DMS53 (cell line): ENCODE measurements around the gene PTCSC3.
A peak's percentile ranks its signal among the peaks of the same experiment; 100 is the strongest.

ENCODE experiments used
- DNase-seq: peaks from one replicate; lab custom pipeline; 2025; lab: John Stamatoyannopoulos, UW

Gene PTCSC3

GRCh38 chr14:36176524-36176923, at the start of gene PTCSC3:
TSS of gene PTCSC3 (minus strand) at chr14:36176722.
- DNase-seq = no peak

GRCh38 chr14:36226164-36226563, 49.6 kb upstream of the PTCSC3 start:
- DNase-seq = no peak

GRCh38 chr14:36224176-36224575, 47.7 kb upstream of the PTCSC3 start:
- DNase-seq = no peak

GRCh38 chr14:36223558-36223957, 47.0 kb upstream of the PTCSC3 start:
- no peak for DNase-seq

DNA sequence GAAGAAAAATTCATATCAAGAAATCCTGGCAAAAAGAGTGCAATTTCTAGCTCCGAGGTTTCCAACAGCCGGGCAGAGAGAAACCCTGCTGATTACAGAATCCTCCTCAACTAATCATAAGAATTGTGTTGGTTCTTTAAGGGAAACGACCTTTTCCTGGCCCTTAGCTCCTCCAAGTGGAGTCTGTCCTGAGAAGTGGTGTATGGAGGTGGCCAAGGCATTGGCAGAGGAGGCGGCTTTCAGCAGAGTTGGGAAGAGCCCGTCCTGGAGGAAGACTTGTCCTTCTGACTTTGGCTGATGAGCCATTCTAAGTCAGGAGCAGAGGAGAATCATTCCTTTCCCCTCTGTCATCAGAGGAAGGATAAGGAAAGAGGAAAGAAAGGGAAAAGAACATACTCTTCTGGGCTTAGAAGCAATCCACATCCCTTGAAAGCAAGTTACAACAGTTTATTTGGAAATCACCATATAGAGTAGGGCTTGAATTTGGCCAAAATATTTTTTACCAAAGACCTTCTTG, 46.5 kb upstream of the PTCSC3 start:
- DNase-seq = no peak

DNA sequence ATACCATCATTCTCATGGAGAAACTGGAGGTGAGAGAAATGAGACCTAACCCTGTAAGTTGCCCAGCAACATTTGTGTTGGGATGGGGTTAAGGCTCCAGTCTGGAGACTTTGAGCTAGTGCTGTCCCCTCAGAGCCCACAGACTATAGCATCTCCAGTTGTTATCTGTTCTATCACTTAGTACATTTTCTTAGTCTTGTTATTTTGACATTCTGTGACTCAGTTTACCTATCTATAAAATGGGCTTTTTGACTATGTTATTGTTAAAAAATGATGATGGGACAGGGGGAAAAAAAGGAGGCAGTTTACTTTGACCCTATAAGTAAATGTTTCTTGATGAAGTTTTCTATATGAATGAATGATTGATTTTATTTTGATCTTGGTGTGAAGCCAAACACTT, 45.8 kb upstream of the PTCSC3 start:
- DNase-seq = no peak

DNA sequence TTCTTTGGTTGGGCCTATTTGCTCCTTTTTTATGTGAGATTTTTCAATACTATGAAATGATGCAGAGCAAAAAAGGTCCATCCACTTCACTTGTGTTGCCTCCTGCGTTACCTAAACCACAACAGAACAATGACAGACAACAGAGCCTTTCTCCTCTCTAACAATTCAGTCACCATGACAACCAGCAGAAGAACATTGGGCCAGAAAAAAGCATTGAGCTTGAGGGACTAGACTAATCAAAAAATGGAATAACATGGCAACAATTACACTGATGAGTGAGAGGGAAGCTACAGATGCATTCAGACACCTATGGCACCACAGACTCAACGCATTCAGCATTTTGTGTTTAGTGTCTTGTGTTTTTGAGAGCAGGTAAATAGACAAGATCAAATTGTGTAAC, 44.6 kb upstream of the PTCSC3 start:
- peak; percentile 93 for DNase-seq

DNA sequence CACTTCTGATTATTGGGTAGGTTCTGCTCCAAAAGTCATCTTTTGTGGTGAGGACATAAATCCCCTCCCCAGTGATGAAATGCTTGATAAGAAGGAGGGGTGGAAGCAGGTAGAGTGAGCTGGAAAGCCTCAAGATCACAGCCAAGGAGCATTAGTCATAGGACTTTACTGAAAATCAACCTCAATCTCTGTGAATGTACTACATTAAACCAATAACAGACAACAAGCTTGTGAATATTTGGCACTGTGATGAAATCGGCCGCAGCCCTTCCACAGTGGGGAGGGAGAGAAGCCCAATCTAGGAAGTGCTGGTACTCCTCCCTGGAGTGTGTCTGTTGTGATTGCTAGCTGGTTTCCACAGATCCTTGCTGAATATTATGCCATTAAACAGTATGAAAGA, 41.2 kb upstream of the PTCSC3 start:
- peak; percentile 57 for DNase-seq

GRCh38 chr14:36217027-36217426, 40.5 kb upstream of the PTCSC3 start:
- peak; percentile 53 for DNase-seq

GRCh38 chr14:36215217-36215598, 38.7 kb upstream of the PTCSC3 start:
- DNase-seq = no peak

- DNase-seq = peak; percentile 59
Measured at GRCh38 chr14:36214476-36215216, 38.1 kb upstream of the PTCSC3 start.

GRCh38 chr14:36212987-36213386, 36.5 kb upstream of the PTCSC3 start:
- DNase-seq = no peak

- DNase-seq = peak; percentile 17
Measured at GRCh38 chr14:36212577-36212976, 36.1 kb upstream of the PTCSC3 start.

GRCh38 chr14:36208690-36209278, 32.3 kb upstream of the PTCSC3 start:
- peak; percentile 96 for DNase-seq

DNA sequence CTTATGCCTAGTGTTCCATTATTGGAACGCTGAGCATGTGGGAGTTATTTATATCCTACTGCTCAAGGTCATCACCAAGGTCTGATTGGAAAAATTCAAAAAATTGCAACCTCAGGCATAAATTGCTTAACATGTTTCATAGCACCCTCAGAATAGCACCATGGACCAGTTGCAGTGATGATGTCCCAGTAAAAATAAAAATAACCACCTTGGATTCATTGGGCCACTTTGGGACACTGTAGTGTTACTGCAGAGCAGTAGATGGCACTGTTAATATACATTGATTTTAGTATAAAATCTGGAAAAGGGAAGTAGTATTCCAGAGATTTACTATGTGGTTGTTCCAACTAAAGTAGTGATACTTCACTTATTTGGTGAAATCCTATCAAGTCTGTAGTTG, 31.0 kb upstream of the PTCSC3 start:
- peak; percentile 78 for DNase-seq

- DNase-seq = no peak
Measured at GRCh38 chr14:36204461-36205073, 28.0 kb upstream of the PTCSC3 start.

- no peak for DNase-seq
Measured at GRCh38 chr14:36198378-36198777, 21.9 kb upstream of the PTCSC3 start.

DNA sequence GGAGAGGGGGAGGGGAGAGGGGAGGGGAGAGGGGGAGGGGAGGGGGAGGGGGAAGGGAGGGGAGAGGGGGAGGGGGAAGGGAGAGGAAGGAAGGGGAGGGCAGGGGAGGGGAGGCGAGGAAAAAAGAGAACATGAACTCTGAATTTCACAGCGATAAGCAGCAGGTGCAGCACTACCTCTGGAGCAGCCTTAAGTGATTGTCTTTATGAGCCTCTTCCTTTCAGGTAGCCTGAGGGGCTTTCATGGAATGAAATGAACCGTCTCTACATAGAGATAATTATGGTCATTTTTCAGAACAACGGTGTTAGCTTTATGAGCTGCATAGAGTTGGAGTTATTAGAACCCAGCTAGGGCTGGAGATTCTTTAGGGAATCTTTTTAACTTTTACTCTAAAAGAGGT, 18.1 kb upstream of the PTCSC3 start:
- no peak for DNase-seq

- DNase-seq = no peak
Measured at GRCh38 chr14:36192530-36192929, 16.0 kb upstream of the PTCSC3 start.

DNA sequence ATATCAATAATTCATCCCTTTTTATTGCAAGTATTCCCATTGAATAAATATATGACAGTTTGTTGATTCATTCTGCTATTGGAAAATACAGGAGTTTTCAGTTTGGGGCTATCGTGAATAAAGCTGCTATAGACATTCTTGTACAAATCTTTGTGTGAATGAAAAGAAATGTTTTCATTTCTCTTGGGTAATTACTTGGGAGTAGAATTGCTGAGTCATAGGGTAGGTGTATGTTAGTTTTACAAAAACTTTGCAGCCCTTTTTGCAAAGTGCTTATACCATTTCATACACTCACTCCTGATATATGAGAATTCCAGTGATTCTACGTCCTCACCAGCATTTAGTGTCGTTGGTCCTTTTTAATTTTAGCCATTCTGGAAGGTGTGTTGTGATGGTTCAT, 6.9 kb upstream of the PTCSC3 start:
- no peak for DNase-seq

GRCh38 chr14:36181417-36181816, 4.9 kb upstream of the PTCSC3 start:
- DNase-seq = no peak

DNA sequence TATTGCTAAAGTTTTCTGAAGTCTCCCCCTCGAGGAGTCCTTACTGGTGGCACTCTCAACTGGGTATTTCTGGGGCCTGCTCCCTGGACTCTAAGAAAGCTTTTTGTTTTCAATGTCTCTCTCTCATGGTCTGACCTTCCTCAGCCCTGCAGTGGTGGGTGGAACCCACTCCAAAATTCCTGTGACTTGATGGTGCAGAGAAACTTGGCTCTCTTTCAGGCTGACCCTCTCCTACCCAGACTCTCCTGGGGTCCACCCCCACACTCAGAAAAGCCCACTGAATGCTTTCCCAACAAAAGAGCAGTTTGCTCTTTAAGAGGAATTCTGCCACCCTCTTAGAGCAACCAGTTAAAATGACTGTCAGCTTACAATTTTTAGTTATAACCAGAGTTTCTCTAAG, 967 bp upstream of the PTCSC3 start:
- no peak for DNase-seq

DNA sequence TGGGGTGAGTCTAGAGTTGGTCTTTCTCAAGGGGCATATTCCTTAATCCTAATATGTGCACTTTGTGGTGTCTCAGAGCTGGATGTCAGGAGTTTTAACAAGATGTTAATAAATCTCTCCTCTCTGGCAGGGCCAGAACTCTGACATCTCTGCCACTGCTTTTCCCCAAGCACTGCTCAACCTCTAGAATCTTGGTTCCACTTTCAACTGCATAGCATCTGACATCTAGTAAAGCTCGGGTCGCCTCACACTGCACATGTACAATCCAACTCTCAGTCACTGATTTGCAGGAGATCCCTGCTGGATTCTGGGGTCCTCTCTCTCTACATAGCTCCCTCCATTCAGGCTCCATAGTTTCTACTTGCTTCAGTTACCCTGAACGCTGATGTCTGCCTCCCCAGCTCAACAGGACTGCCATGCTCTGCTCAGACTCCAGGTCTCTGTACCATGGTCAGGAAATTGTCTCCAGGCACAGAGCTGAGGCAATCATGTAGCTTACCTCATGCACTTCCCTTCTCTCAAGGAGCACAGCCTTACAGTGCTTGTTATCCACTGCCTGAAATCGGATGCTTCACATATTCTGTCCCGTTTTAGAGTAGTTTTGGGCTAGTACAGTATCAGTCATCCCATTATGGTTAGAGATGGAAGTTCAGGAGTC, 1.6 kb downstream of the PTCSC3 start:
- no peak for DNase-seq
